Measurements from ENCODE around the gene ERVH48-1.
A peak's percentile ranks its signal among the peaks of the same experiment; 100 is the strongest.
"Not testable (repeated sequence)": the region's sequence is repeated elsewhere in the genome, so short reads cannot be mapped to it uniquely, and the experiment has no call there.

The ERVH48-1 gene

DNA sequence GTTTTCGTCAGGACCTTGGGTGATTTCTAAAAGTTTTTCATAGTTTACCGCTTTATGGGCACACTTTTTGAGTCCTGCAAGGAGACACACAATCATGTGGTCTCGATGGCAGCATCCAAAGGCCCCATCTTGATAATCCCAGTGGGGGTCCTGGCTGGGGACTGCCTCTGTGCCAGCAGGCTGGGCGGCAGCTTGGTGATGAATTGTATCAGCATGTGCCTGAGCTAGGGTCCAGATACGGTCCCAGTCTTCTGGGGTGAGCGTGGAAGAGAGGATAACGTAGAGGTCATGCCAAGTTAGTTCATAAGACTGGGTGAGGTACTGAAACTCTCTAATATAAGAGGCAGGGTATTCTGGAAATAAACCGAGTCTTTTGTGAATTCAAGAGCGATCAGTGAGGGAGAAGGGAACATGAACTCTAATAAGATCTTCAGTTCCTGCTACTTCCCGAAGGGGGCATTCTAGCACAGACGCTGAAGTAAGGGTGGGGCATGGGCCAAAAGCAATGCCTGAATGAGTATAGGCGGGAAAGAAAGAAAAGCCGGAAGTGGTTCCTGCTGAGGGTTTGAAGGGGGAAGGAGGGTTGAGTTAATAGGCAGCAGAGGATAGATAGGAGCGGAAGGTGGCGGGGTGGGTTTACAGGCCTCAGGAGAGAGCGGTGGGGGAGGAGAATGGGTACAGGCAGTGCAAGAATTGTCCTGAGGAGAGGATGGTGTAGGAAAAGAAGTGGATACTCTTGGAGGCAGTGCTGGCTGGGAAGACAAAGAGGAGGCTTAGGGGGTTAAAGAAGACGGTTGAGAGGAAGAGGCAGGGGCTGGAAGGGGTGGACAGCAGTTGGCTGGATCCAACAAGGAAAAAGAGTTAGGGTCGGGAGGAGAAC is 1.6 kb downstream of the ERVH48-1 start:
- Histone ChIP-seq H3K9me3 (ENCODE audit: control insufficient read depth in 1 of 2, low read length in 2 of 2) (no peaks in the 10 kb centered on the region), H3K27ac (ENCODE audit: low read length) (no peak overlapping the region), H3K27me3 (ENCODE audit: low read depth, low read length) (no peaks in the 10 kb centered on the region), H3K4me1 (ENCODE audit: control insufficient read depth in 1 of 2, insufficient read depth in 2 of 2, low read length in 2 of 2) (no peaks in the 10 kb centered on the region), H3K36me3 (ENCODE audit: control insufficient read depth in 1 of 2, insufficient read depth in 2 of 2, low read length in 2 of 2) (no peaks in the 10 kb centered on the region), H3K4me3 (ENCODE audit: low read depth in 1 of 2, low read length in 2 of 2) (peak overlapping the region; percentile 17 to 33)

DNA sequence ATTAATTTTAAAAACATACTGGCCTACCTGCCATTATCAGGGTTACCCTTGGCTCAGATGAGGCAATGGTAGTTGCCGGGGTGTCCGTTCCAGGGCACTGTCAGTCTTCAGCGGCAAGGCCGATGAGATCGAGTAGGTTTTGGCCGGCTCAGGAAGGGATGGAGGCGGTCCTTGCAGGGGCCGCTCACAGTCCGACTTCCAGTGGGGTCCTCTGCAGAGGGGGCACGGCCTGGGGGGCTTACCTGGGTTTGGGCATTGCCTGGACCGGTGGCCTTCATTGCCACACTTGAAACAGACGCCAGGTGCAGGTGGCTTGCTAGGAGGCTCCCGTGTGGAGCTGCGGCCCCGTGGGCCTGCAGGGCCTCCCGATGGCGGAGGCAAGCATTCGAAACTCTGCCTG is 2.5 kb downstream of the ERVH48-1 start:
- H3K27ac ChIP-seq (ENCODE audit: low read length), result no peak overlapping the region
- no peak overlapping the region for H3K4me3 ChIP-seq (ENCODE audit: low read depth in 1 of 2, low read length in 2 of 2)
- no peaks in the 10 kb centered on the region for H3K36me3 ChIP-seq (ENCODE audit: control insufficient read depth in 1 of 2, insufficient read depth in 2 of 2, low read length in 2 of 2)
- no peaks in the 10 kb centered on the region for H3K4me1 ChIP-seq (ENCODE audit: control insufficient read depth in 1 of 2, insufficient read depth in 2 of 2, low read length in 2 of 2)
- no peaks in the 10 kb centered on the region for H3K9me3 ChIP-seq (ENCODE audit: control insufficient read depth in 1 of 2, low read length in 2 of 2)
- H3K27me3 ChIP-seq (ENCODE audit: low read depth, low read length), result no peaks in the 10 kb centered on the region

DNA sequence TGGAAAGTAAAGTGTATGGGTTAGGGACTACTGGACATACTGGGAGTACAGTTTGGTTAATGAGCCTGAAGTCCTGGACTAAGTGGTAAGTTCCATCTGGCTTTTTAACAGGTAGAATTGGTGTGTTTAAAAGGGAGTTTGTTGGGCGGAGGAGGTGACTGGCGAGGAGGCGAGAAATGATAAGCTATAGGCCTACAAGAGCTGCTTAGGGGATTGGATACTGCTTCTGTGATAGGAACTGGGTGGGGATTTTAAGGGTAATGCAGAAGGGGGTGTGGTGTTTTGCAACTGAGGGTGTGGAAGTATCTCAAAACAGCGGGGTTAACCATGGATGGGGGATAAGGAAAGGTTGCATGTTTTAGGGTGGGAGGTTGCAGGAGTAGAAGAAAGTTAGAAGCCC is 3.5 kb downstream of the ERVH48-1 start:
- Histone ChIP-seq H3K4me1 (ENCODE audit: control insufficient read depth in 1 of 2, insufficient read depth in 2 of 2, low read length in 2 of 2) (no peaks in the 10 kb centered on the region), H3K9me3 (ENCODE audit: control insufficient read depth in 1 of 2, low read length in 2 of 2) (no peaks in the 10 kb centered on the region), H3K27me3 (ENCODE audit: low read depth, low read length) (no peaks in the 10 kb centered on the region), H3K27ac (ENCODE audit: low read length) (no peak overlapping the region), H3K4me3 (ENCODE audit: low read depth in 1 of 2, low read length in 2 of 2) (no peak overlapping the region), H3K36me3 (ENCODE audit: control insufficient read depth in 1 of 2, insufficient read depth in 2 of 2, low read length in 2 of 2) (no peaks in the 10 kb centered on the region)

DNA sequence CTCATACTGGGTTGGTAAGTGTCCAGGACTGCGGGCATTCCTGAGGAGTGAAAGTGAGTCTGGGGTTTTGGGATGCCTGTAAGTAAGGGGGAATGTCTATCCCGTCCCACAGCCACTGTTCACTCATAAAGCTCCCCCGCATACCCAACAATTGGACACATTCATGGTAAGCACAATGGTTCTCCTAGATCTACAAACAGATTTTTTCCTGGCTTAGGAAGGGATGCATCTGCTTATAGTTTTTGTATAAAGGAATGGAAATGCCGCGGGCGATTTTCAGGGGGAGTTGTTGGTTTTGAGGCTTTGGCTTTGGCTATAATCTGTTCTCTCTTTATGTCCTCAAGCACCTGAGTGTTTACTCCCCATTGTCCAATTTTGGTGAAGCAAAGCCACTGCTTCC is 7.1 kb downstream of the ERVH48-1 start:
- Histone ChIP-seq H3K27ac (ENCODE audit: low read length) (no peak overlapping the region), H3K4me1 (ENCODE audit: control insufficient read depth in 1 of 2, insufficient read depth in 2 of 2, low read length in 2 of 2) (no peaks in the 10 kb centered on the region), H3K4me3 (ENCODE audit: low read depth in 1 of 2, low read length in 2 of 2) (no peak overlapping the region), H3K27me3 (ENCODE audit: low read depth, low read length) (no peaks in the 10 kb centered on the region), H3K36me3 (ENCODE audit: control insufficient read depth in 1 of 2, insufficient read depth in 2 of 2, low read length in 2 of 2) (no peaks in the 10 kb centered on the region), H3K9me3 (ENCODE audit: control insufficient read depth in 1 of 2, low read length in 2 of 2) (no peaks in the 10 kb centered on the region)

DNA sequence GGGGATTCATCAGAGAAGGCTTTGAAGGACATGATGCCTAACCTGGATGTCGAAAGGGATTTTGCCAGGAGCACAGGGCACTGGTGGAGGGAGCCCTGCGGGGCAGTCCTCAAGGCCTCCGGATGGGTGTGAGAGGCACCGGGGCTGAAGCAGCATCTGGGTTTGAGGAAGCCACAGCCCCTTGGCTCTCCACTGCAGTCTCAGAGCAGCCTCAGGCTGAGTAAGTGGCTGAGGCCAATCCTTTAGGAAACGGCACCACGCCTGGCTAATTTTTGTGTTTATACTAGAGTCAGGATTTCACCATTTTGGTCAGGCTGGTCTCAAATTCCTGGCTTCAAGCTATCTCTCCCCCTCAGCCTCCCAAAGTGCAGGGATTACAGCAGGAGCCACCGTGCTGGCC is 12.0 kb downstream of the ERVH48-1 start:
- no peak overlapping the region for H3K4me3 ChIP-seq (ENCODE audit: low read depth in 1 of 2, low read length in 2 of 2)
- H3K4me1 ChIP-seq (ENCODE audit: control insufficient read depth in 1 of 2, insufficient read depth in 2 of 2, low read length in 2 of 2), result no peaks in the 10 kb centered on the region
- no peaks in the 10 kb centered on the region for H3K27me3 ChIP-seq (ENCODE audit: low read depth, low read length)
- no peaks in the 10 kb centered on the region for H3K9me3 ChIP-seq (ENCODE audit: control insufficient read depth in 1 of 2, low read length in 2 of 2)
- peaks cover 20 to 36% of the 10 kb centered on the region in 2 donors for H3K36me3 ChIP-seq (ENCODE audit: control insufficient read depth in 1 of 2, insufficient read depth in 2 of 2, low read length in 2 of 2)
- H3K27ac ChIP-seq (ENCODE audit: low read length), result no peak overlapping the region

DNA sequence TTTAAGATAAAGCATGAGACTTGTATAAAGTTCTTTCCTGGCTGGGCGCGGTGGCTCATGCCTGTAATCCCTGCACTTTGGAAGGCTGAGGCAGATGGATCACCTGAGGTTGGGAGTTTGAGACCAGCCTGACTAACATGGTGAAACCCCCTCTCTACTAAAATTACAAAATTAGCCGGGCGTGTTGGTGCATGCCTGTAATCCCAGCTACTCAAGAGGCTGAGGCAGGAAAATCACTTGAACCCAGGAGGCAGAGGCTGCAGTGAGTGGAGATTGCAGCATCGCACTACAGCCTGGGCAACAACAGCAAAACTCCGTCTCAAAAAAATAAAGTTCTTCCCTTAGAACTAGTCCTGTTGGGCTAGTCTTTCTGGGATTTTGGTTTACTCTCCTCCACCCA is 13.5 kb downstream of the ERVH48-1 start:
- not testable (repeated sequence) for H3K4me1 ChIP-seq (ENCODE audit: control insufficient read depth in 1 of 2, insufficient read depth in 2 of 2, low read length in 2 of 2); H3K4me3 ChIP-seq (ENCODE audit: low read depth in 1 of 2, low read length in 2 of 2); H3K9me3 ChIP-seq (ENCODE audit: control insufficient read depth in 1 of 2, low read length in 2 of 2); H3K27ac ChIP-seq (ENCODE audit: low read length); H3K27me3 ChIP-seq (ENCODE audit: low read depth, low read length)
- H3K36me3 ChIP-seq (ENCODE audit: control insufficient read depth in 1 of 2, insufficient read depth in 2 of 2, low read length in 2 of 2), result peaks cover 24 to 43% of the 10 kb centered on the region in 2 donors

DNA sequence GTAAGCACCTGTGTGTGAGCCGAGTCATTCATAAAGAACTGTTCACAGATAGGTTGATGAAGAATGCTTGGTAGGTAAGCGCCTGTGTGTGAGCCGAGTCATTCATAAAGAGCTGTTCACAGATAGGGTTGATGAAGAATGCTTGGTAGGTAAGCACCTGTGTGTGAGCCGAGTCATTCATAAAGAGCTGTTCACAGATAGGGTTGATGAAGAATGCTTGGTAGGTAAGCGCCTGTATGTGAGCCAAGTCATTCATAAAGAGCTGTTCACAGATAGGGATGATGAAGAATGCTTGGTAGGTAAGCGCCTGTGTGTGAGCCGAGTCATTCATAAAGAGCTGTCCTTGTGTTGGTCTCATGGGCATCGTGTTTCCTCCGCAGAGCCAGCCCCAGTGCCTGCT is 16.9 kb downstream of the ERVH48-1 start:
- peaks cover 44 to 67% of the 10 kb centered on the region in 2 donors for H3K36me3 ChIP-seq (ENCODE audit: control insufficient read depth in 1 of 2, insufficient read depth in 2 of 2, low read length in 2 of 2)
- H3K4me1 ChIP-seq (ENCODE audit: control insufficient read depth in 1 of 2, insufficient read depth in 2 of 2, low read length in 2 of 2); H3K27ac ChIP-seq (ENCODE audit: low read length); H3K9me3 ChIP-seq (ENCODE audit: control insufficient read depth in 1 of 2, low read length in 2 of 2); H3K4me3 ChIP-seq (ENCODE audit: low read depth in 1 of 2, low read length in 2 of 2); H3K27me3 ChIP-seq (ENCODE audit: low read depth, low read length): not testable (repeated sequence)

DNA sequence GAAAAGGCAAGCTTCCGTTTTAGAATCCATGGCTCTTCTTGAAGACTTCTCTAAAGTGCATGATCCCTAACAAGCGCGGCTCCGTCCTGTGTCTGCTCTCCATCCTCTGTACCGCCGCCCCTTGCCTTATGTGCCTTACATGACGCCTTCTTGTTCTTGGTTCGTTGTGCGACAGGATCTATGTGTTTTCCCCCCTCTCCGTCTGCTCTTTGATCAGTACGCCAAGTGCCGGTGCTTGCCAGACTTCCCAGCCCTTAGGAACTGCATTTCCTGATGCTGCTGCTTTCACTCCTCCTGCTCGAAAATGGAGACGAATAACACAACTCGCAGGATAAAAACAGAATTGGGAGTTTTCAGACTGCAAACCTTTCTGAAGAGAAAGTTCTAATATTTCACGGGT is 19.2 kb downstream of the ERVH48-1 start:
- H3K9me3 ChIP-seq (ENCODE audit: control insufficient read depth in 1 of 2, low read length in 2 of 2), result no peaks in the 10 kb centered on the region
- no peaks in the 10 kb centered on the region for H3K27me3 ChIP-seq (ENCODE audit: low read depth, low read length)
- H3K27ac ChIP-seq (ENCODE audit: low read length), result no peak overlapping the region
- H3K4me3 ChIP-seq (ENCODE audit: low read depth in 1 of 2, low read length in 2 of 2), result no peak overlapping the region
- H3K4me1 ChIP-seq (ENCODE audit: control insufficient read depth in 1 of 2, insufficient read depth in 2 of 2, low read length in 2 of 2), result no peaks in the 10 kb centered on the region
- H3K36me3 ChIP-seq (ENCODE audit: control insufficient read depth in 1 of 2, insufficient read depth in 2 of 2, low read length in 2 of 2), result peaks cover 44 to 65% of the 10 kb centered on the region in 2 donors

DNA sequence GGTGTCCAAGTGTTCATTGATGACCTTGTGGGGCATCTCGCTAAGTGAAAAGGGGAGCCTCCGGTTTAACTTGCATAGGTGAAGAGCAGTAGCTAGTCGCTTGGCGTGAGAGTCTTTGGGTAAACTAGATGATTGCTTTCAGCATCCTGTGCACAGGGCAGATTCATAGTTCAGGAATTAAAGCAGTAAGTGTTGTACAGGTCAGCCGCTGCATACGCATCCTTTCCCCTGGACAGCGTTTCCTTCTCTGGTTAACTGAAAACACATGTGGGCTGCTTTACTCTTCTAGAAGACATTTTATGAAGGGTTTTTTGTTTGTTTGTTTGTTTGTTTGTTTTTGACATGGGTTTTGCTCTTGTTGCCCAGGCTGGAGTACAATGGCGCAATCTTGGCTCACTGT is 20.2 kb downstream of the ERVH48-1 start:
- Histone ChIP-seq H3K4me3 (ENCODE audit: low read depth in 1 of 2, low read length in 2 of 2) (no peak overlapping the region), H3K36me3 (ENCODE audit: control insufficient read depth in 1 of 2, insufficient read depth in 2 of 2, low read length in 2 of 2) (peaks cover 38 to 63% of the 10 kb centered on the region in 2 donors), H3K27me3 (ENCODE audit: low read depth, low read length) (no peaks in the 10 kb centered on the region)

DNA sequence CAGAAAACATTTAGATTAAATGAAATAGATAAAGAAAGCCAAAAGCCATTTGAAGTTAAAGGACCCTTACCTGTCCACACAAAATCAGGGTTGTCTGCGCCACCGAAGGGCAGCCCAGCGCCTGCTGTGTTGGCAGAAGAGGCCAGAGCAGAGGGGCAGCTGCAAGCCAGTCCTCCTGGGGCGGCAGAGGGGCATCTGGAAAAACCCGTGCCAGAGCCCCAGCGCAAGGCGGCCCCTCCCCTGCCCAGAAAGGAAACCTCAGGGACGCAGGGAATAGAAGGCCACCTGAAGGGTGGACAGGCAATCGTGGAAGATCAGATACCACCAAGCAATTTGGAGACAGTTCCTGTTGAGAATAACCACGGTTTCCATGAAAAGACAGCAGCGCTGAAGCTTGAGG is 21.6 kb downstream of the ERVH48-1 start:
- no peaks in the 10 kb centered on the region for H3K27me3 ChIP-seq (ENCODE audit: low read depth, low read length)
- H3K27ac ChIP-seq (ENCODE audit: low read length), result no peak overlapping the region
- peaks cover 36 to 53% of the 10 kb centered on the region in 2 donors for H3K36me3 ChIP-seq (ENCODE audit: control insufficient read depth in 1 of 2, insufficient read depth in 2 of 2, low read length in 2 of 2)
- H3K9me3 ChIP-seq (ENCODE audit: control insufficient read depth in 1 of 2, low read length in 2 of 2), result no peaks in the 10 kb centered on the region
- H3K4me1 ChIP-seq (ENCODE audit: control insufficient read depth in 1 of 2, insufficient read depth in 2 of 2, low read length in 2 of 2), result peaks cover 0 to under 1% of the 10 kb centered on the region in 2 donors
- H3K4me3 ChIP-seq (ENCODE audit: low read depth in 1 of 2, low read length in 2 of 2), result no peak overlapping the region

More for the DNA sequence above, 20.2 kb downstream of the ERVH48-1 start:
- no peak overlapping the region for H3K27ac ChIP-seq (ENCODE audit: low read length)
- no peaks in the 10 kb centered on the region for H3K9me3 ChIP-seq (ENCODE audit: control insufficient read depth in 1 of 2, low read length in 2 of 2)
- H3K4me1 ChIP-seq (ENCODE audit: control insufficient read depth in 1 of 2, insufficient read depth in 2 of 2, low read length in 2 of 2), result no peaks in the 10 kb centered on the region

DNA sequence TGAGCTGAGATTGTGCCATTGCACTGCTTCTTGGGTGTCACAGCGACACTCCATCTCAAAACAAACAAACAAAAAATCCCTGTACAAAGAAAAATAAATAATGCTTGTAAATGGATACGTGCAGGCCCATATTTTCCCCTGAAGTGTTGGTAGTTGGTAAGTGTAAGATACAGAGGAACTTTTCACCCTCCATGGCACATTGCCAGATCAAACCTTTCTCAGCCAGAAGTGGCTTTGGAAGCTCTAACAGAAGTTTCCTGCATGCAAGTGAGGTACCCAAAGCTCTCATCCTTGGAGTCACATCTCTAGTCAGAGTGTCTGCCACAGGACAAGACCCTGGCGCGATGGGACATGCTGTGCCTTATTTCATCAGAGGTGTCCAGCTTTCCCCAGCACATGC is 25.0 kb downstream of the ERVH48-1 start:
- peaks cover 0 to 3% of the 10 kb centered on the region in 2 donors for H3K4me1 ChIP-seq (ENCODE audit: control insufficient read depth in 1 of 2, insufficient read depth in 2 of 2, low read length in 2 of 2)
- H3K36me3 ChIP-seq (ENCODE audit: control insufficient read depth in 1 of 2, insufficient read depth in 2 of 2, low read length in 2 of 2), result peaks cover 35 to 50% of the 10 kb centered on the region in 2 donors
- H3K27me3 ChIP-seq (ENCODE audit: low read depth, low read length), result no peaks in the 10 kb centered on the region
- H3K9me3 ChIP-seq (ENCODE audit: control insufficient read depth in 1 of 2, low read length in 2 of 2), result no peaks in the 10 kb centered on the region
- H3K4me3 ChIP-seq (ENCODE audit: low read depth in 1 of 2, low read length in 2 of 2), result no peak overlapping the region
- no peak overlapping the region for H3K27ac ChIP-seq (ENCODE audit: low read length)
